SH-SY5Y (cell line): ENCODE results near the gene MYO1A.

Source experiments
- GATA2 ChIP-seq: IDR thresholded peaks from 2 replicates; pipeline ENCODE4 v1.6.1; 2011; ENCODE audit warnings: mild to moderate bottlenecking, low read depth, low read length
- GATA3 ChIP-seq: IDR thresholded peaks from 2 replicates; pipeline ENCODE4 v1.6.1; 2011; ENCODE audit warnings: low read depth, mild to moderate bottlenecking, low read length, moderate library complexity

GRCh38 chr12:57003395-57003794 lies 46.5 kb downstream of the MYO1A start:
- TF ChIP-seq GATA3 (no peak), GATA2 (no peak)
